ENCODE data around the gene INHBE.
"Not testable (repeated sequence)": the region's sequence is repeated elsewhere in the genome, so short reads cannot be mapped to it uniquely, and the experiment has no call there.

INHBE gene

GRCh38 chr12:57454566-57455373 is at the start of gene INHBE:
TSS of gene INHBE (plus strand) at chr12:57455307. CDS start at chr12:57455537, 230 bp downstream.
- no peak for DNase-seq

GRCh38 chr12:57410534-57410933 is 44.6 kb upstream of the INHBE start:
- DNase-seq: no peak

GRCh38 chr12:57414160-57414559 is 40.9 kb upstream of the INHBE start:
- not testable (repeated sequence) for DNase-seq

GRCh38 chr12:57415088-57415487 is 40.0 kb upstream of the INHBE start:
- DNase-seq: no peak

- no peak for DNase-seq
Observed at GRCh38 chr12:57416039-57416996, 38.8 kb upstream of the INHBE start.

- no peak for DNase-seq
Observed at GRCh38 chr12:57418255-57418654, 36.9 kb upstream of the INHBE start.

- no peak for DNase-seq
Observed at GRCh38 chr12:57419495-57419894, 35.6 kb upstream of the INHBE start.

GRCh38 chr12:57420482-57420881 is 34.6 kb upstream of the INHBE start:
- DNase-seq: no peak

- not testable (repeated sequence) for DNase-seq
Observed at GRCh38 chr12:57426948-57427347, 28.2 kb upstream of the INHBE start.

- no peak for DNase-seq
Observed at GRCh38 chr12:57428965-57429364, 26.1 kb upstream of the INHBE start.

GRCh38 chr12:57429473-57430111 is 25.5 kb upstream of the INHBE start:
- DNase-seq: no peak

GRCh38 chr12:57430112-57430930 is 24.8 kb upstream of the INHBE start:
- DNase-seq: no peak

GRCh38 chr12:57430931-57431566 is 24.1 kb upstream of the INHBE start, which contains the start of gene R3HDM2:
TSS of gene R3HDM2 (minus strand) at chr12:57431043. CDS start at chr12:57310428, 120,615 bp downstream.
- peak; percentile 76 for DNase-seq

GRCh38 chr12:57431654-57432188 is 23.4 kb upstream of the INHBE start:
- DNase-seq: no peak

- no peak for DNase-seq
Observed at GRCh38 chr12:57433370-57433769, 21.7 kb upstream of the INHBE start.

- no peak for DNase-seq
Observed at GRCh38 chr12:57434517-57435223, 20.4 kb upstream of the INHBE start, which contains the start of gene INHBC. TSS of gene INHBC (plus strand) at chr12:57434784. CDS start at chr12:57434887, 103 bp downstream.

GRCh38 chr12:57435293-57435692 is 19.8 kb upstream of the INHBE start:
- no peak for DNase-seq

GRCh38 chr12:57438400-57438799 is 16.7 kb upstream of the INHBE start:
- no peak for DNase-seq

GRCh38 chr12:57439762-57440266 is 15.3 kb upstream of the INHBE start:
- no peak for DNase-seq

- not testable (repeated sequence) for DNase-seq
Observed at GRCh38 chr12:57441393-57441792, 13.7 kb upstream of the INHBE start.

All from KG1 (cell line).